ENCODE results near the gene PPP2R5E.

PPP2R5E gene

DNA sequence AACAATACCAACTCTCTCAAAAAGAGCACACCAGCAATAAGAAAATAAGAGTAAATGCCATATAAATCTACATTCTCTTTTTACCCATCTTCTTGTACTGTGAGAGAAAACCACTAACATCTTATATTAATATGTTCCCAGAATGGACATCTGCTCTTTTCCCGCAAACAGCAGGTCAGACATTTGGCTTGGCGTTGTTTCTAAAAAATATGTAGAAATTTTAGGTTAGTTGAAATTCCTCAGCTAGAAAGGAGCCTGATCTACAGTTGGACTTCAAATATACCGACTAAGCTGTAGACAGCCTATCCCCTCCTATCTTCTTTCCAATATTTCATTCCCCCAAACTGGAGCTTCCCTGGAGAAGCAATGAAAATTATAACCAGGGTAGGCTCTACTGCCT, 88.7 kb downstream of the PPP2R5E start:
- TF ChIP-seq, protein P1, sequence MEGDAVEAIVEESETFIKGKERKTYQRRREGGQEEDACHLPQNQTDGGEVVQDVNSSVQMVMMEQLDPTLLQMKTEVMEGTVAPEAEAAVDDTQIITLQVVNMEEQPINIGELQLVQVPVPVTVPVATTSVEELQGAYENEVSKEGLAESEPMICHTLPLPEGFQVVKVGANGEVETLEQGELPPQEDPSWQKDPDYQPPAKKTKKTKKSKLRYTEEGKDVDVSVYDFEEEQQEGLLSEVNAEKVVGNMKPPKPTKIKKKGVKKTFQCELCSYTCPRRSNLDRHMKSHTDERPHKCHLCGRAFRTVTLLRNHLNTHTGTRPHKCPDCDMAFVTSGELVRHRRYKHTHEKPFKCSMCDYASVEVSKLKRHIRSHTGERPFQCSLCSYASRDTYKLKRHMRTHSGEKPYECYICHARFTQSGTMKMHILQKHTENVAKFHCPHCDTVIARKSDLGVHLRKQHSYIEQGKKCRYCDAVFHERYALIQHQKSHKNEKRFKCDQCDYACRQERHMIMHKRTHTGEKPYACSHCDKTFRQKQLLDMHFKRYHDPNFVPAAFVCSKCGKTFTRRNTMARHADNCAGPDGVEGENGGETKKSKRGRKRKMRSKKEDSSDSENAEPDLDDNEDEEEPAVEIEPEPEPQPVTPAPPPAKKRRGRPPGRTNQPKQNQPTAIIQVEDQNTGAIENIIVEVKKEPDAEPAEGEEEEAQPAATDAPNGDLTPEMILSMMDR (IDR thresholded peaks at IDR 0.05; ENCODE audit: low read length, missing control alignments), result no peak
- no peak for DNase-seq (ENCODE audit: low read depth)

GRCh38 chr14:63453443-63453936, 89.7 kb downstream of the PPP2R5E start:
- no peak for DNase-seq (ENCODE audit: low read depth)
- TF ChIP-seq, protein P1 (IDR thresholded peaks at IDR 0.05; ENCODE audit: low read length, missing control alignments), result no peak
- H3K4me3 ChIP-seq (replicated peaks; ENCODE audit: low read depth, low read length), result no peak overlapping the region

More for the DNA sequence above, 88.7 kb downstream of the PPP2R5E start:
- no peak overlapping the region for H3K4me3 ChIP-seq (replicated peaks; ENCODE audit: low read depth, low read length)

DNA sequence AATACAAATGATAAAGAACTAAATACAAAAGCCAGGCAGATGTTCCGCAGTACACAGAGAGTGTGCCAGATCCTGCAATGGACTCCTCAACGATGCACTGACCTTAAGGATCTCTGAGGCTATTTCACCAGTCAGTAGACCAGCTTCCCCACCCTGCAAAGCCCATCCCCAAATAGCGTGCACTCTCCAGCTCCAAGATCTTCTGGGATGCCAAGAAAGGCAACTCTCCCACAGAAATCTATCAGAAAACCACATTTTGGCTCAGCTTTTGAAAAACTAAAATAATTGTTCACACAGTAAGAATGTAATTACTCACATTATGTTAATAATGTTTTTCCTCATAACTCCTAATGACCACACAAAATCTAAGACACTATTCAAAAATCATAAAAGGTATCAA, 90.4 kb downstream of the PPP2R5E start:
- TF ChIP-seq, protein P1 (IDR thresholded peaks at IDR 0.05; ENCODE audit: low read length, missing control alignments), result no peak
- no peak overlapping the region for H3K4me3 ChIP-seq (replicated peaks; ENCODE audit: low read depth, low read length)
- no peak for DNase-seq (ENCODE audit: low read depth)

- DNase-seq (ENCODE audit: low read depth), result no peak
- TF ChIP-seq, protein P1 (IDR thresholded peaks at IDR 0.05; ENCODE audit: low read length, missing control alignments), result no peak
- no peak overlapping the region for H3K4me3 ChIP-seq (replicated peaks; ENCODE audit: low read depth, low read length)
Measured at GRCh38 chr14:63448841-63449240, 94.3 kb downstream of the PPP2R5E start.

DNA sequence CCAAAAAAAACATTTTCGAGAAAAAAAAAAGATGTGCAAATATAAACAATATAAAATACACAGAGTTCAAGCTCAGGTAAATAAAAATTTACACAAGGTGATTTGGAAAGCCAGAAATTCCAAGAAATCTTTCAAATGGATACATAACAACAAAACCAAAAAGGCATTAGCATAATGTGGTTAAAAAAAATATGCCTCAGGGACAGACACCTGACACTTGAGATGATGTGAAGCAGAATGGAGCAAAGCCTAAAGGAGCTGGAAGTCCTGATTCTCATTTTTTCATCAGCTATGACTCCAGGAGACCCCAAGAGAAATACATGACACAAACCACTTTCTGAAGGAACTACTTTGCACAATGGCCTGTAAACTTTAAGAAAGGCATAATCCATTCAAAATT, 98.6 kb downstream of the PPP2R5E start:
- TF ChIP-seq, protein P1 (IDR thresholded peaks at IDR 0.05; ENCODE audit: low read length, missing control alignments), result no peak
- no peak for DNase-seq (ENCODE audit: low read depth)
- no peak overlapping the region for H3K4me3 ChIP-seq (replicated peaks; ENCODE audit: low read depth, low read length)

GRCh38 chr14:63443988-63444387, 99.2 kb downstream of the PPP2R5E start:
- no peak for DNase-seq (ENCODE audit: low read depth)
- TF ChIP-seq, protein P1 (IDR thresholded peaks at IDR 0.05; ENCODE audit: low read length, missing control alignments), result no peak

GRCh38 chr14:63443361-63443760, 99.8 kb downstream of the PPP2R5E start:
- no peak for DNase-seq (ENCODE audit: low read depth)
- TF ChIP-seq, protein P1 (IDR thresholded peaks at IDR 0.05; ENCODE audit: low read length, missing control alignments), result no peak
- no peak overlapping the region for H3K4me3 ChIP-seq (replicated peaks; ENCODE audit: low read depth, low read length)

More at GRCh38 chr14:63443988-63444387, 99.2 kb downstream of the PPP2R5E start:
- no peak overlapping the region for H3K4me3 ChIP-seq (replicated peaks; ENCODE audit: low read depth, low read length)

Data from fibroblast of pulmonary artery (primary cell).